ENCODE measurements around the gene NELL2.

NELL2 gene

DNA sequence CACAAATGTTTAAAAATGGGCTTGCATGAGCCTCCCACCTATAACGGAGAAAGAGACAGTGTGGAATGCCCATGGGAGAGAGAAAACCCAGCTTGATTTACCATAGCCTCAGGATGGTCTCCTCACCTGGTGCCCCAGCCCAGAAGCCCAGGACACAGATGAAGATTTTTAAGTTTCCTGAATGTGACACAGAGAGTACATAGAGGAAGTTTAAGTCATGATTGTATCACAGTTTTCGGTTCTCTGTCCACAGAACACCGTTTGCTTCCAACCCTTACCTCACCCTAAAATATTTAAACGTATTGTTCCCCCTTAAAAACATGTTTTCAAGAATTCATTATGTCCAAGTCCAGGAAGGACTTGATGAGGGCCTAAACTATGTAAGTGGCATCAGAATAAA, 56.2 kb downstream of the NELL2 start:
- Histone ChIP-seq H3K27ac (replicated peaks) (no peak overlapping the region), H3K27me3 (ENCODE audit: insufficient read depth, poor library complexity, severe bottlenecking) (no peaks in the 10 kb centered on the region), H3K4me3 (replicated peaks; ENCODE audit: insufficient read depth, low read length) (no peak overlapping the region)
- no peak for DNase-seq (ENCODE audit: low read depth in 1 of 2, low spot score in 1 of 2)
- TF ChIP-seq GABPA (IDR thresholded peaks at IDR 0.05; ENCODE audit: low read depth) (no peak), SPI1 (IDR thresholded peaks at IDR 0.05; ENCODE audit: borderline replicate concordance, low read depth) (no peak), POLR2AphosphoS5 (IDR thresholded peaks at IDR 0.05; ENCODE audit: low read depth) (no peak)
- TF ChIP-seq, protein P1, sequence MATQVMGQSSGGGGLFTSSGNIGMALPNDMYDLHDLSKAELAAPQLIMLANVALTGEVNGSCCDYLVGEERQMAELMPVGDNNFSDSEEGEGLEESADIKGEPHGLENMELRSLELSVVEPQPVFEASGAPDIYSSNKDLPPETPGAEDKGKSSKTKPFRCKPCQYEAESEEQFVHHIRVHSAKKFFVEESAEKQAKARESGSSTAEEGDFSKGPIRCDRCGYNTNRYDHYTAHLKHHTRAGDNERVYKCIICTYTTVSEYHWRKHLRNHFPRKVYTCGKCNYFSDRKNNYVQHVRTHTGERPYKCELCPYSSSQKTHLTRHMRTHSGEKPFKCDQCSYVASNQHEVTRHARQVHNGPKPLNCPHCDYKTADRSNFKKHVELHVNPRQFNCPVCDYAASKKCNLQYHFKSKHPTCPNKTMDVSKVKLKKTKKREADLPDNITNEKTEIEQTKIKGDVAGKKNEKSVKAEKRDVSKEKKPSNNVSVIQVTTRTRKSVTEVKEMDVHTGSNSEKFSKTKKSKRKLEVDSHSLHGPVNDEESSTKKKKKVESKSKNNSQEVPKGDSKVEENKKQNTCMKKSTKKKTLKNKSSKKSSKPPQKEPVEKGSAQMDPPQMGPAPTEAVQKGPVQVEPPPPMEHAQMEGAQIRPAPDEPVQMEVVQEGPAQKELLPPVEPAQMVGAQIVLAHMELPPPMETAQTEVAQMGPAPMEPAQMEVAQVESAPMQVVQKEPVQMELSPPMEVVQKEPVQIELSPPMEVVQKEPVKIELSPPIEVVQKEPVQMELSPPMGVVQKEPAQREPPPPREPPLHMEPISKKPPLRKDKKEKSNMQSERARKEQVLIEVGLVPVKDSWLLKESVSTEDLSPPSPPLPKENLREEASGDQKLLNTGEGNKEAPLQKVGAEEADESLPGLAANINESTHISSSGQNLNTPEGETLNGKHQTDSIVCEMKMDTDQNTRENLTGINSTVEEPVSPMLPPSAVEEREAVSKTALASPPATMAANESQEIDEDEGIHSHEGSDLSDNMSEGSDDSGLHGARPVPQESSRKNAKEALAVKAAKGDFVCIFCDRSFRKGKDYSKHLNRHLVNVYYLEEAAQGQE (IDR thresholded peaks at IDR 0.05; ENCODE audit: insufficient replicate concordance, low read depth), result no peak
- TF ChIP-seq, protein P2, sequence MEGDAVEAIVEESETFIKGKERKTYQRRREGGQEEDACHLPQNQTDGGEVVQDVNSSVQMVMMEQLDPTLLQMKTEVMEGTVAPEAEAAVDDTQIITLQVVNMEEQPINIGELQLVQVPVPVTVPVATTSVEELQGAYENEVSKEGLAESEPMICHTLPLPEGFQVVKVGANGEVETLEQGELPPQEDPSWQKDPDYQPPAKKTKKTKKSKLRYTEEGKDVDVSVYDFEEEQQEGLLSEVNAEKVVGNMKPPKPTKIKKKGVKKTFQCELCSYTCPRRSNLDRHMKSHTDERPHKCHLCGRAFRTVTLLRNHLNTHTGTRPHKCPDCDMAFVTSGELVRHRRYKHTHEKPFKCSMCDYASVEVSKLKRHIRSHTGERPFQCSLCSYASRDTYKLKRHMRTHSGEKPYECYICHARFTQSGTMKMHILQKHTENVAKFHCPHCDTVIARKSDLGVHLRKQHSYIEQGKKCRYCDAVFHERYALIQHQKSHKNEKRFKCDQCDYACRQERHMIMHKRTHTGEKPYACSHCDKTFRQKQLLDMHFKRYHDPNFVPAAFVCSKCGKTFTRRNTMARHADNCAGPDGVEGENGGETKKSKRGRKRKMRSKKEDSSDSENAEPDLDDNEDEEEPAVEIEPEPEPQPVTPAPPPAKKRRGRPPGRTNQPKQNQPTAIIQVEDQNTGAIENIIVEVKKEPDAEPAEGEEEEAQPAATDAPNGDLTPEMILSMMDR (IDR thresholded peaks at IDR 0.05; ENCODE audit: insufficient read depth, low read length), result no peak

DNA sequence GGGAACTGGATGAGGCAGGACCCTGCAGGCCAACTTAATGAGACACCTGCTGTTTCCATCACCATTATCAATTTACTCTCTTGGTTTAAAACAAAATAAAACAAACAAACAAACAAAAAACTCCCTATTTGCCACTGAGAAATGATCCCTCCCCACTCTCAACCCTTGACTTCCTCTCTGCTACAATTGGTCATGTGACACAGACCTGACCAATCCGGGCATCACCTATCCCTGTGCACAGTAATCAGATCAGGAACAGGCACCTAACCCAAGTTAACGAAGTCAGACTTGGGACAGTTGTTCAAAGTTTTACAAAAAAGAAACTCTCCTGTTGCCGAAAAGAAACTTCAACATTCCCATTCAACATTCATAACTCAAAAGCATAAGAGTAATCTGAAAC, 58.4 kb downstream of the NELL2 start:
- Histone ChIP-seq H3K27ac (replicated peaks) (no peak overlapping the region), H3K4me3 (replicated peaks; ENCODE audit: insufficient read depth, low read length) (no peak overlapping the region), H3K27me3 (ENCODE audit: insufficient read depth, poor library complexity, severe bottlenecking) (no peaks in the 10 kb centered on the region)
- TF ChIP-seq, protein P1 (IDR thresholded peaks at IDR 0.05; ENCODE audit: insufficient replicate concordance, low read depth), result no peak
- TF ChIP-seq, protein P2 (IDR thresholded peaks at IDR 0.05; ENCODE audit: insufficient read depth, low read length), result no peak
- TF ChIP-seq POLR2AphosphoS5 (IDR thresholded peaks at IDR 0.05; ENCODE audit: low read depth), result no peak
- no peak; the same call in 1 of the 2 replicates for TF ChIP-seq SPI1 (IDR thresholded peaks at IDR 0.05; ENCODE audit: borderline replicate concordance, low read depth)
- no peak for TF ChIP-seq GABPA (IDR thresholded peaks at IDR 0.05; ENCODE audit: low read depth)
- no peak for DNase-seq (ENCODE audit: low read depth in 1 of 2, low spot score in 1 of 2)

DNA sequence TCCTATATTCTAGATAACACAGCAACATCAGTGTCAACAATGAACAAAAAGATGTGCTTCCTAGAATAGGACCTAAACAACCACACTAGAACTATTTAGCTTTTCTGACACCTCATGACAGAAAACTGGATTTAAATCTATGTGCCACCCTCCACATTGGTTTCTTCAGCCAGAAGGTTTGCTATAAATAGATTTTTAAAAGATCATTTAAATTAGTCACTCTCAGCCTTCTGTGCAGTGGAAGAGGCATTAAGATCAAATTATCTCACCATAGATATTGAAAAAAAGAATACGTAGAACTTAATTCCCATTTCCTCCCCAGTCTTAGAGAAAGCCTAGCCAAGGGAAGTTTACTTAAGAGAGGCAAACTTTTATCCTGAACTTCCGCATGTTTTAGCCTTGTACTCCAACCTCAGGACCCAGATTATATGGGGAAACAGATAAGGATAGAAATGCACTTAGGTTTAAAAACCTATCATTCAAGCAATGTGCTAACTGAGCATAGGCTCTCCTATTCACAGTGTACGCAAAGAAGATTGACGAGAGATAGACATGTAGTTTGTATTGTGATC, 59.6 kb downstream of the NELL2 start:
- no peak overlapping the region for H3K4me3 ChIP-seq (replicated peaks; ENCODE audit: insufficient read depth, low read length)
- TF ChIP-seq GABPA (IDR thresholded peaks at IDR 0.05; ENCODE audit: low read depth) (no peak), POLR2AphosphoS5 (IDR thresholded peaks at IDR 0.05; ENCODE audit: low read depth) (no peak), SPI1 (IDR thresholded peaks at IDR 0.05; ENCODE audit: borderline replicate concordance, low read depth) (no peak)
- TF ChIP-seq, protein P2 (IDR thresholded peaks at IDR 0.05; ENCODE audit: insufficient read depth, low read length), result no peak
- TF ChIP-seq, protein P1 (IDR thresholded peaks at IDR 0.05; ENCODE audit: insufficient replicate concordance, low read depth), result no peak
- H3K27me3 ChIP-seq (ENCODE audit: insufficient read depth, poor library complexity, severe bottlenecking), result no peaks in the 10 kb centered on the region
- DNase-seq (ENCODE audit: low read depth in 1 of 2, low spot score in 1 of 2), result no peak
- H3K27ac ChIP-seq (replicated peaks), result no peak overlapping the region
